Activated CD8-positive, alpha-beta memory T cell treated with anti-CD3 and anti-CD28 coated beads for 1 hour (primary cell): ENCODE data around the gene PALD1.

Experiments used
- DNase-seq, 2 donors: peaks; one replicate each; pipeline ENCODE4 v3.0.0-alpha.2; 2020; ENCODE audit warnings: low read depth in 1 of 2; ENCODE audit errors: extremely low read depth in 1 of 2

PALD1 gene

DNA sequence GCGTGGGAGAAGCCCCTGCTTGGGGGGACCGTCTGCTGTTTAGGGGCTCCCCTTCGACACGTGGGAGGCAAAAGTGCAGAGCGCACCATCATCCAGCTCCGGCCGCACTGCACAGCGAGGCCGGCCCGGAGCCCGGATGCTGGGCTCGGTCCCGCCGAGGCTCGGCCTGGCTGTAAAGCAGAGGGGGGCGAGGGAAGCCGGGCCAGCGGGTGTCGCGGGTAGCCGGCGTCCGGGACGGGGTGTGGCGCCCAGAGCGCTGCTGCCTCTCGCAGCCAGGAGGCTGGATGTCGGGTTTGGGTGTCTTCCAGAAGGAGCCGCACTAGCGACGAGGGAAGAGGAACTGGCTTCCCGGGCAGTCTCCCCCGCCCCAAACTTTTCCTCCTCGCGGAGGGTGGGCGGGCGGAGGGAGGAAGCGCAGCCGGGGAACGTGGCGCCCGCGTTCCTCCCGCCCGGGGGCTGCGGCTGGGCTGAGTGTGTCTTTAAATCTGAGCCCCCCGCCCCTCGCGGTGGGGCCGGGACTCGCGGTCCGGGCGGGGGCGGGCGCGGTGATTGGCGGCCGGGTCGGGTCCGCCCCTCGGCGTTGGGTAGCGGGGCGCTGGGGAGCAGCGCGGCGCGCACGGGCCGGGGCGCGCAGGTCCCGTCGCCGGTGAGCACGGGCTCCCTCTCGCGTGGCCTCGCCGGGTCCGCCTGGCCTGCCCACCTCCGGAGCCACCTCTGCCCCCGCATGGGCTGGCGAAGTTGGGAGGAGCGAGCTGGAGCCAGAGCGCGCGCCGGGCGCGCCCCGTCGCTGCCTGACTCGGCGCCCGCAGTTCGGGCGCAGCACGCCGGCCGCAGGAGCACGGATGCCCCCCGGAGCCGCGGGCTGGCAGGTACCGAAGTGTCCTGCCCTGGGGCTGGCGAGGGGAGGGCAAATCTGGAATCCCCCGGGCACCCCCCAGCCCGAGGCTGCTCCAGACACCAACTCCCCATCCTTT, at the start of gene PALD1:
Gene PALD1, plus strand, starts transcription at position 577 of the 974 bp plus-strand sequence. CDS start 47,185 bp downstream, outside the sequence.
- DNase-seq = no peak

DNA sequence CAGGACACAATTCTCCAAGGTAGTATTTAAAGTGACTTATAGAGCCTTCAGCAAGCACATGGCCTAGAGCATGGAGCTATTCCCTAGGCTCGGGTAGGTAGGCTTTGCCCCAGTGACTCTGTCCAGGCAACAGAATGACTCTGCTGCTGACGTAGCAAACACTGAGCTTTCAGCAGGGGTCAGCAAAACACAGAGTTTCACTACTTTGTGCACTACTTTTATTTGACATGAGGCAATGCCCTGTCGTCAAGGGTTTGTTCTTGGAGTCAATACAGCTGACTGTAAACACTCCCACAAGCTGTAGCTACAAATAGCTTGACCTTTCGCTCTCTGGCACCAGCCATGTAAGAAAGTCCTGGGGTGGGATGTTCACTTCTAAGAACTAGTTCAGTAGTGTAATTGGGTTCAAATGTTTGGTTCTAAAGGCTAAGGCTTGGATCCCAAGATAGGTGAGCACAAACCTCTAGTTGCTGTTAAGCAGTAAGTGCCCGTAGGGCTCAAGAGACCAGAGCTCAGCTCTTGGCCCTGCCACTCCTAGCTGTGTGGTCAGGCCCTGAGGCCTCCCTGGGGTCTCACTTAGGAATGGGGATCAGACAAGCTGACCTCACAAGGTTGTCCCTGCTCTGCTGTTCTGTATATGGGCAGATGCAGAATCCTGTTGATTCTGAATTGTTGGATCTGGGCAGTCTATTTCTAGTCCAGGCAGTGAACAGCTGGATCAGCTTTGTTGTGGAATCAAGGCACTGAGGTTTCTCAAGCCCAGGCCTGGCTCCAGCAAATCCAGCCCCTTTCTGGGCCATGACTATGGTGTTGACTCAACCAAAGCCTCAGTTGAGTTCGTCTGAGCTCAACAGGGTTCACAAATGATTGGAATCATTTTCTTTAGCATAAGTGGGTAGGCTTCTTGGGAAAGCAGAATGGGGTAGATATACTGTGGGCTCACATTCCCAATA, 47.8 kb upstream of the PALD1 start:
- no peak for DNase-seq

DNA sequence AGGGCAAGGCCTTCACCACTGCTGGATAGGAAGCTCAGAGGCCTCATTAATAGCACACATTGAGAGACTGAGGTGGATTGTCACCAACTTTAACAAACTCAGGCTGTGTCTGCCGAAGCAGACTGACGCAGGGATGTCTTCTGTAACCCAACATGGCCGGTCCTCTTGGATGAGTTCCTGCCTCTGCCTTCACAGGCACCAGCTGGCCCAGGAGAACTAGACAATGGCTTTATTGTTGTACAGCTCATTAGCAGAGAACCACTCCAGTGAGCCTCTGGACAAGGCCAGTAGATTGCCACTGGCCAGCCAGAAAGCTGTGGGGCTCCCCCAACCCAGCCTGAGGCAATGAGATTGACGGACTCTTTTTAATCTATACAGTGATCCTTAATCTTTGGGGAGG, 46.5 kb upstream of the PALD1 start:
- DNase-seq = no peak

DNA sequence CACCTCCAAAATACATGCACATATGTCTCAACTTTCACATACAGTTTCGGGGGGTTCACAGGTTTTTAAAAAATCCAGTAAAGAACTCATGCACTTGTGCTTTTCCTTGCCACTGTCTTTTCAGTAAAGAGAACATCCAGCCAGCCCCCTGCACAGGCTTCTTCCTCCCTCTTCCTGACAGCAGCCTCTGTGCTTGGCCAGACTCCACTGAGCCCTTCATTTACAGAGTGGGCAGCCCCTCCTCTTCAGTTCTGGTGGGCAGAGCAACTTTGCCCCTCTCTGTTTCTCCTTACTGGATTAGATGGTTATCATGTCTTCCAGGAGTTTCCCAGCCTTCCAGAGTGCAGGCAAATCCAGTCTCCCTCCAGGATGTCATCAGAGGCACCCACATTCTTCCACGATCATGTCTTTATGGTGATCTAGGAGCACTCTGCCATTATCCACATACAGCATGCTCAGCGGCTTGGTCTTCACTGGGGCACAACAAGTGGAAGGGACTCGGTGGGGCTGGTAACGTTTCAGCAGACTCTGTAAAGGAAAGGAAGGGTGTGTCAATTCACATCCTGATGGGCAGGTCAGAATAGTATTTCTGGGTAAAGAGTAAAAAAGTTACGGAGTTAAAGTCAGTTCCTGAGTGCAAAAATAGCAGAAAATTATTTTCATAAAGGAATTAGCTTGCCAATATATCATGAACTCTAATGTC, 45.9 kb upstream of the PALD1 start:
- DNase-seq = no peak

DNA sequence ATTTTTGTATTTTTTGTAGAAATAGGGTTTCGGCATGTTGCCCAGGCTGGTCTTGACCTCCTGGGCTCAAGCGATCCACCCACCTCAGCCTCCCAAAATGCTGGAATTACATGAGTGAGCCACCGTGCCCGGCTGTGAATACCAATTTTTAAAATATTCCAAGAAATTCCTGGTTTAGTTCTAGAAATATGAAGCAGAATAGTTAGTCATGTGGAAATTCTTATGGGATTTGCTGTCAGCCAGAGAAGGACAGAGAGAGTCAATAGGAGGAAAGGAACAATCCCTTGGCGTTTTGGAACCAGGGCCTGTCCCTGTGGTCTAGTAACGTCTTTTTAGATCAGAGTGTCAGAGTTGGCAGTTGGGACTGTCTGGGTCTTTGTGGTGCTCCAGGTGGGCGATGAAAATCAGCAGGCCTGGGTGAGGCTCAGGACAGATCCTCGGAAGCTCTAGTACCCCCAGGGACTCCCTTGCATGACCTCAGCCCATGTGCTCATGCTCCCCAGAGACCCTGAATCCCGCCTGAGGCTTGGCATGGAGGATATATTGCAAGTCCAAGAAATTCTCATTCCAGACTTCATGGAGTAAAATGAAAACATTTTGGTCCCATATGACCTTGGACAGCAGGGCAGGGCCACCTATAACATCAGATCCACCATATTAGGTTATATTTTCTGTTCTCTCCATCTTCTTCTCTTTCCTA, 44.8 kb upstream of the PALD1 start:
- no peak for DNase-seq

DNA sequence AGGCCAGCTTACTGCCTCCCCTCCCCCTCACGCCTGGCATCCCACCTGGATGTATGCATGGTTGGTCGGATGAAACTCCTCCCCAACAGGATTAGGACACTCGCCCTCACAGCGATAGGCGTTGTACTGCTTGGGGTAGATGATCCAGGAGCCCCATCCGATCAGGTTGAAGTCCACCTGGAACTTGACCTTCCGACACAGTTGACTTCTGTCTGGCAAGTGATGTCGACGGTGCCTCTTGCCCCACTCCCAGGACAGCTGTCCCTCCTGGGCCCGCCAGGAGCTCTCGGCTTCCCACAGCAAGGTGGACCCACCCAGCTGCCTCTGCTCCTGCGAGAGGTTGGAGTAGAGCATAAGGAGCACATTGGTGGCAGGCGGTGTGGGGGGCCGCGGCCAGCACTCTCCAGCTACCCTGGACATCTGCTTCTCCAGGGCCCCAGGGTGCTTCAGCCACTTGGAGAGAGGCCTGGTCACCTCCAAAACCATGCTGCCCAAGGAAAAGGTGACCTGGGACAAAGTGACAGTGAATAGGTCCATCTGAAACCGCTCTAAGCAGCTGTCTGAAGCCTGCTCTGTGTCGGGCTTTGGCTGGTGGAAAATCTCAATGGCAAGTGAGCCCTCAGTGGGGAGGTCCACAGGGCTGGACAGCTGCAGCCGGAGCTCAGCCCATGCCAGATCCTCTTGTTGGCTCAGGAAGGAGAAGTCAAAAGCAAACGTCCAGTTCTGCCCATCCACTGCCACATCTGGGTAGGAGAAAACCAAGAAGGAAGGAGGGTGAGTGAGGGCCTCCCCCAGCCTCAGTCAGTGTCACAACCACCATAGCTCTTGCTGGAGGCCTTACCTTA, 43.1 kb upstream of the PALD1 start:
- no peak for DNase-seq

DNA sequence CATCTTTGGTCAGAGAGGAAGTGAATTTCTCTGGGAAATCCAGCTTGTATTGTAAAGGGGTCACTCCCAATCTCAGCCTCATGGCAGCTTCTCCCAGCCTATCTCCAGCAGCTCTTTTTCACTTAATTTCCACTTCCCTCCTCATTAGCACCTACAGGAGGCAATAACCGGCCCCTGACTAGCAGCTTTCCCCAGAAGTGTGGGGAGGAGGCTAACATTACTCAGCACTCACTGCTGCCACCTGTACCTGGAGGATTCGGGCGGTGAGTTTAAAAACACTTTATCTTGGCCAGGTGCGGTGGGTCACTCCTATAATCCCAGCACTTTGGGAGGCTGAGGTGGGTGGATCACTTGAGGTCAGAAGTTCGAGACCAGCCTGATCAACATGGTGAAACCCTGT, 40.8 kb upstream of the PALD1 start:
- DNase-seq = no peak

DNA sequence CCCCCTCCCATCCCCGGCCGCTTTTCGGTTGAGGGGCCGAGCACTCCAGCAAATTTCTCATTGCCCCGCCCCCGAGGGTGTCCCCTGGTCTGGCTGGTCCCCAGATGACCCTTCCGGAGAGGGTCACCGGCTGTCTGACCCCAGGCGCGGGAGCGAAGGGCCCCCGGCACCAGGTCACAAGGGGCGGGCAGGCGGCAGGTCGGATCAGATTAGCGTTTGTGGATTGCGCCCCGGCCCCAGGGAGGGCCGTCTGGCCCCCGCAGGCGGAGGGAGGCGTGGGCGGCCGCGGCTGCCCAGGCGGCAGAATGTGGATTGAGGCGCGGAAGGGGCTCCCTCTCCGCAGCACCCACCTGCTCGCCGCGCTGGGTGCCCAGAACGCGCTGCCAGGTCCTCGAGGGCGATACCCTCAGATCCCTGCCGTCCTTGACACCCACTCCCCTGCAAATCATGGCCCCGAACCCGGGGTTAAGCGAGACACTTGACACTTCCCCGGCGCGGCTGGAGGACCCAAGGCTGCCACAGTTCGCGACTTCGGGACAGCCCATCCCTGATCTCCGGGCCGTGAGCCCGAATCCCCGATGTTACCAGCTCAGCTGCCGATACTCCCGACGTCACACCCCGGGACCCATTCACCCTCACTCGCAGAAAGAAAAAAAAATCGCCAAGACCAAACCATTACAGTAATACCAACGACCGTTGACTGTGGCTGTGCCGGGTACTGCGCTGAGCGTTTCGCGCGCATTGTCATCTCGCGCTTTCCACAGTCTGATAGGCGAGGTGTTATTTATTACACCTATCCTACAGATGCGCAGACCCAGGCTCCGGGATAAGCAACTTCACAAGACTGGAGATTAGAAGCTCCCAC, 38.0 kb upstream of the PALD1 start:
- no peak for DNase-seq

DNA sequence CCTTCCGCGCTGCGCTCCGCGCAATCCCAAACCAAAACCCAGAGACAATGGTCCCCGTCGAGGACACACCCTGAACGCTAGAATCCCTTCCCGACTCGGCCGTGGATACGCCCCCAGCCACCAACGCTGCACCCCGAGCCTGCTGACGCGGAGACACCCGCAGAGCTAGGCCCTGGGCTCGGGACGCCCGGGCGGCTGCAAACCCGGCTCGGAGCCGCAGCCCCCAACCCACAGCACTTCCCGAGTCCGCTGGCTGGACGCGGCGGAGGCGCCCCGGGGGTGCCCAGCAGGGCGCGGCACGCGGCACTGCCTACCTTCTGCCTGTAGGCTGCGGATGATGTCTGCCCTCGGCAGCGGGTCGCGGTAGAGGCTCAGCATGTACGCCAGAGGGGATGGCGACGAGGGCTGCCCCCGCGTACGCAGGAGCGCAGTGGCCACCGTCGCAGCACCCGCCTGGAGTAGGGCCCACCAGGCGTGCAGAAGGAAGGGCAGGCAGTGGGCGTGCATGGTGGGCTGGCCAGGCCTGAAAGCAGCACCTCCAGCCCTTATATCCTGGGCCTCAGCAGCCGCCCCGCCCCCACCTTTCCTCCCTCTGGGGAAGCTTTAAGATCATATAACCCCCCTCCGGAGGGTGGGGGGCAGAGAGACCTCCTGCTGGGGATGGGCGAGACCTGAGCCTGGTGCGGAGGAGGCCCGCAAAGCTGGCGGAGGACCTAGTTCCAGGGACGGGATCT, 37.2 kb upstream of the PALD1 start, which contains the start of gene NODAL:
Gene NODAL, minus strand, starts transcription at position 521 of the 734 bp plus-strand sequence. Its CDS starts 14 bp downstream, at position 507.
- no peak for DNase-seq

DNA sequence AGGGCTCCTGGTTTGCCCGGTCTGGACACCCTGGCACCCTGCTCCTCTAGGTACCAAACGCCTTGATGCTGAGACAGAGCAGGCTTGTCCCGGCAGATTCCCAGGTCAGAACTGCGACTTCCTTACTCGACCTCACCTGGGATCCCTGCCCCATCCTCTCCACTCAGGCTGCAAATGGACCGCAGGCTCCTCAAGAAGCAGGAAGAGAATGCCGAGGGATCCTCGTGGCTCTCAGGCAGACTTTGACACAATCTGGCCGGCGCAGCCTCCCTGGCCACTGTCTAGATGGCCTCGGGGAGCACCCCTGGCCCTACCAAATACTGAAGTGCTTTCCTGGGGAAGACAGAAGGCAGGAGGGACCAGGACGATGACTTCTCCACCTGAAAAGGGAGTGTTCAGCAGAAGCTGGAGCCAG, 36.7 kb upstream of the PALD1 start:
- no peak for DNase-seq

DNA sequence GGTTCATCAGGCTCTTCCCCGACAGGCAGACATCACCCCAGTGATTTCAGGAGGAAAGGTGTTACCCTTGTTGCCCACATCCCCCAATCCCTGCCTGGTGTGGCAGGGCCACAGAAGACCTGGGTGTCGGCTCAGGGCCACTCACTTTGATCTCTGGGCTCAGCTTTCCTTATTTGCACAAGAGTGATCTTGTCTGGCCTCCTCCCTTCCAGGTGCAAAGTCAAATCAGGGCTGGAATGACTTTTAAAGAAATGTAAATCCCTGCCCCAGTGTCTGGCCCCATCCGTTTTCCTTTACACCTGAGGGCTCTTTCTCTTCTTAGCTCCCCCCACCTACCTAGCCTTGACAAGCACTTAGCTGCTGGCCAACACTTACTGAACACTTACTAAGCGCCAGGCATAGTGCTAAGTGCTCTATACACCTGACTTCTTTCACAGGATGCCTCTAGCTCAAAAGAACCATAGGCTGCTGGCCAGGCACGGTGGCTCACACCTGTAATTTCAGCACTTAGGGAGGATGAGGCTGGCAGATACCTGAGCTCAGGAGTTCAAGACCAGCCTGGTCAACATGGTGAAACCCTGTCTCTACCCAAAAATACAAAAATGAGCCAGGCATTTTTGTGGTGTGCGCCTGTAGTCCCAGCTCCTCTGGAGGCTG, 36.1 kb upstream of the PALD1 start:
- DNase-seq = no peak

DNA sequence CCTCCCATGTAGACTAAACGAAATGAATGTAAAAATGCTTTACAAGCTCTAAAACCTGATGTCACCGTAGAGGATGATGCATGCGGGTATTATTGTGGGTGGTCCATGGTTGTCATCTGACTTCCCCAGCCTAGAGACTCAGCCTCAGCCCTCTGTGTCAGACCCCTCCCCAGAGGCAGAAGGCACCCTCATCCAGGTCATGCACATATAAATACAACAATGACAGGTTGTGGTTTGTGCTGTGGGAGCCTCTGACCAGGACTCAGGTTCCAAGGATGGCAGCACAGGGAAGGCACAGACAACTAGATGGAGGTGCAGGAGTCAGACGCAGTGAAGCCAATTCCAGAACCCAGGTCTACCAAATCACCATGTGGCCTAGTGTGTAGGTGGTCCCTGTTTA, 33.8 kb upstream of the PALD1 start:
- no peak for DNase-seq

DNA sequence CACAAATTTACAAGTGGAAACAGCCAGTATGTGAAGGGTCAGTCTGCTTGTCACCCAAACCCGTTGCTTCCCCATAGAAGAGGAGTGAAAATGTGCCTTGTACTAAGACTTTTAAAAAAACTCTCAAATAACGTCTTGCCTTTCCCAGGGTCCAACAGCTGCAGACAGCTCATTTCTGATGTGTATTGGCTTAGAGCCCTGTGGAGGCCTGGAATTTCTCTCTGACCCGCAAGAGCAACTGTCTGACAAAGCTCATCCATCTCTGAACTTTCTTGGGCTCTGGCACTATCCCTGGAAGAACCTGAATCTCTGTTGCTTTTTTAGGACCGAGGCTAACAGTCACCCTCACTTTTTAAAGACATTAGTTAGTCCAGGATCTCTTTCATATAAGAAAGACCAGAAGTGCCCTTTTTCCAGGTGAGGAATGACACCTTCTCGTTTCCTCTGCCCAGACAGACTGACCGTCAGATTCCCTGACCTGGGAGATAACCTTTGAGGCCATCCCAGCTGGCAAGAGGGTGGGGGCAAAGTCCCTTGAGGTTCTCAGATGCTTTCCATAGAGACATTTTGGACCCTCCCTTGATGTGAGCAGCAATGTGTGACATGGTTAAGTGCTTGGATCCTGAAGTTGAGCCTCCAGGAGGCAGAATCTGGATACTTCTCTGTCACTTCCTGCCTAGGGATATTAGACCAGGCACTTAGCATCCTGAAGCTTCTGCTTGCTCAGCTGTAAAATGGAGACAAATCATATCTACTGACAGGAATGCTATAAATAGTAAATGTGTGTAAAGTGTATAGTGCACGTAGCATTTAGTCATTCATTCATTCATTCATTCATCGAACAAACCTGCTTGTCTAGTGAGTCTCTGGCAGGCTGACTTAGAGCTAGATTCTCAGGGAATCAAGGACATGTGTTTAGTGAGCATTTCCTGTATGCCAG, 32.6 kb upstream of the PALD1 start:
- no peak for DNase-seq

DNA sequence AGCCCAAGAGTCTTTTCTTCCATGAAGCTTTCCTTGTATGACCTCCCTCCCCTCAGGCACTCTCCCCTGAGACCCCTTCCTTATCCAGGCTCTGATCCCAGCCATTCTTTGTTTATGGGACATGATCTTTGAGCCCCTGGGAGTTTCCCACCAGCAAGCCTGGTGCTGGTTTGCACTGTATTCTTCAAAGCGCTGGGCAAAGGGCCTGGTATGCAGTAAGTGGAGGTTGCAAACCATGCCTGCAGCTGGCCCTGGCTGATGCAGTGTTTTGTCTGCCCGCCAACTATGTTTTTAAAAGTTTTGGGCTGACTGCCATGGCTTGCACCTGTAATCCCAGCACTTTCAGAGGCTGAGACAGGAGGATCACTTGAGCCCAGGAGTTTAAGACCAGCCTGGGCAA, 30.3 kb upstream of the PALD1 start:
- no peak for DNase-seq

DNA sequence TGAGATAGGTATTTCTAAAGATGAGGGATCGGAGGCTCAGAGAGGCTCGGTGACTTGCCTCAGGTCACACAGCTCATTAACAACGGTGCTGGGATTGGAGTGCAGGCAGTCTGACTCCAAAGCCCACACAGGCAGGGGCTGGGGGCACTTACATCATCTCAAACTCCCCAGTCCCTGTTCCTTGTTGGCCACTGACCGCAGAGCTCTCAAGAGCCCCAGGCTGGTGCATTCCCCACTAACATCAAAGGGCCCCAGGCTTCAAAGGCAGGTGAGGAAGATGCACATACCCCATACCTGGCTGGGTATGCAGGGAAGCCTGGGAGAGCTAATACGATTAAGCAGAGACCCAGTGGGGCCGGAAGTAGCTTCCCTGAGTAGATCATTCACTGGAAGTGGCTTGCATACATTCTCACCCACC, 23.3 kb upstream of the PALD1 start:
- DNase-seq = no peak

DNA sequence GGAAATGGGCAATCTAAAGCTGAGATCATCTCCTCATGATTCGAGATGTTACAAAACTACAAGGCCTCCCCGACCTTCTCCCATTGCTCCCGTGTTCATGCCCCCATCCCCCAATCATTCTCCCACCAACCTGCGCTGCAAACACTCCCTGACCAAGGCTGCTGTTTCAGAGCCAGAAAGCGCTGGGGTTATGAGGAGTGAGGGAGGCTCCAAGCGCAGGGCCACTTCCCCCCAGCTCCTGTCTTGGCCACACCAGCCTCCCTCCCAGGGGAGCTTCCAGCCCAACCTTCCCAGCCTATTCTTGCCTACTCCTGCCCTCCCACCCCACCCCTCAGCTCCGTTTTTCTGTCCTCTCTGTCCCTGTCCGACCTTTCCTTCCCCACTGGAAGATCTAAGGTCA, 22.4 kb upstream of the PALD1 start:
- DNase-seq = no peak
